ENCODE measurements around the gene SLC4A8.

SLC4A8 gene

GRCh38 chr12:51395283-51396230 lies 29.1 kb upstream of the SLC4A8 start:
- DNase-seq = peak; percentile 49

- DNase-seq = no peak
Observed at GRCh38 chr12:51397670-51398069, 27.0 kb upstream of the SLC4A8 start.

GRCh38 chr12:51399891-51400290 lies 24.7 kb upstream of the SLC4A8 start:
- DNase-seq = no peak

- DNase-seq = no peak
Observed at GRCh38 chr12:51401020-51401419, 23.6 kb upstream of the SLC4A8 start.

- DNase-seq = no peak
Observed at GRCh38 chr12:51401486-51401885, 23.1 kb upstream of the SLC4A8 start.

- no peak for DNase-seq
Observed at GRCh38 chr12:51401900-51402299, 22.7 kb upstream of the SLC4A8 start.

- DNase-seq = no peak
Observed at GRCh38 chr12:51403159-51403558, 21.5 kb upstream of the SLC4A8 start.

- no peak for DNase-seq
Observed at GRCh38 chr12:51403681-51404136, 20.9 kb upstream of the SLC4A8 start.

GRCh38 chr12:51404627-51405026 lies 20.0 kb upstream of the SLC4A8 start:
- no peak for DNase-seq

- no peak for DNase-seq
Observed at GRCh38 chr12:51405801-51406207, 18.8 kb upstream of the SLC4A8 start.

GRCh38 chr12:51406290-51406689 lies 18.3 kb upstream of the SLC4A8 start:
- no peak for DNase-seq

GRCh38 chr12:51406859-51407258 lies 17.8 kb upstream of the SLC4A8 start:
- no peak for DNase-seq

- no peak for DNase-seq
Observed at GRCh38 chr12:51407604-51408003, 17.0 kb upstream of the SLC4A8 start.

- no peak for DNase-seq
Observed at GRCh38 chr12:51409846-51410245, 14.8 kb upstream of the SLC4A8 start.

GRCh38 chr12:51413149-51413548 lies 11.5 kb upstream of the SLC4A8 start:
- DNase-seq = no peak

- no peak for DNase-seq
Observed at GRCh38 chr12:51413791-51414190, 10.8 kb upstream of the SLC4A8 start.

GRCh38 chr12:51415931-51416330 lies 8.7 kb upstream of the SLC4A8 start:
- peak; percentile 55 for DNase-seq

- no peak for DNase-seq
Observed at GRCh38 chr12:51417826-51418225, 6.8 kb upstream of the SLC4A8 start.

- DNase-seq = peak; percentile 89
Observed at GRCh38 chr12:51419425-51420193, 5.0 kb upstream of the SLC4A8 start.

- peak; percentile 80 for DNase-seq
Observed at GRCh38 chr12:51421266-51421884, 3.3 kb upstream of the SLC4A8 start.

GRCh38 chr12:51424094-51424661 lies 453 bp upstream of the SLC4A8 start:
- no peak for DNase-seq

GRCh38 chr12:51428256-51428655 lies 3.6 kb downstream of the SLC4A8 start:
- no peak for DNase-seq

GRCh38 chr12:51429700-51430099 lies 5.1 kb downstream of the SLC4A8 start:
- no peak for DNase-seq

Data from NCI-H146 (cell line).